Activated naive CD8-positive, alpha-beta T cell treated with anti-CD3 and anti-CD28 coated beads, Interleukin-2, amount 10 ng/mL, durations not matched to agents 7 days and 5 days (primary cell): ENCODE data around the gene TMEM132D. TPM values are rescaled to one million over a fixed set of nuclear protein-coding genes. Genes with fewer than 3 reads are reported as not detected.

Experiments used
- ATAC-seq: fragments of 150-1000 bp; cut with Tn5 transposase; one replicate; pipeline ENCODE4 v1.10.0; 2021; ENCODE audit warnings: low read depth, moderate library complexity
- POLR2A ChIA-PET: fragments of 350-600 bp; sonication (Branson Sonifier 250); formaldehyde crosslinking; loops from one replicate; lab custom pipeline; 2021; ENCODE audit warnings: antibody characterized with exemption; lab: Charles Lee
- DNase-seq: peaks from one replicate; pipeline ENCODE4 v3.0.0; 2021
- H3K27ac Mint-ChIP-seq: one replicate; pipeline ENCODE4 v1.8.0; 2022; ENCODE audit warnings: mild to moderate bottlenecking, mixed read lengths
- H3K27me3 Mint-ChIP-seq: one replicate; pipeline ENCODE4 v1.8.0; 2022; ENCODE audit warnings: mild to moderate bottlenecking, moderate library complexity, mixed read lengths
- H3K36me3 Mint-ChIP-seq: one replicate; pipeline ENCODE4 v1.8.0; 2021; ENCODE audit warnings: mild to moderate bottlenecking, mixed read lengths
- H3K4me1 Mint-ChIP-seq: one replicate; pipeline ENCODE4 v1.8.0; 2021; ENCODE audit warnings: mixed read lengths
- H3K4me3 Mint-ChIP-seq: one replicate; pipeline ENCODE4 v1.8.0; 2022; ENCODE audit warnings: mild to moderate bottlenecking, moderate library complexity, mixed read lengths
- H3K9me3 Mint-ChIP-seq: one replicate; pipeline ENCODE4 v1.8.0; 2021; ENCODE audit warnings: mixed read lengths
- total RNA-seq, 2 experiments: library from RNA; stranded (reverse); gene quantifications; one replicate each; pipeline ENCODE4 v1.2.3, GENCODE V29; 2021

TMEM132D gene
- total RNA-seq, 2 experiments from 2014 or later = not detected

- H3K27ac Mint-ChIP-seq = no peak overlapping the region
- ATAC-seq = no peak
- peaks cover 6% of the 10 kb centered on the region for H3K9me3 Mint-ChIP-seq
These were observed 228.3 kb downstream of the TMEM132D start for GRCh38 chr12:129675496-129675895.

GRCh38 chr12:129673806-129674205 lies 230.0 kb downstream of the TMEM132D start:
- POLR2A ChIA-PET = no interaction called here
- Mint-ChIP-seq H3K36me3 (no peaks in the 10 kb centered on the region), H3K27me3 (no peaks in the 10 kb centered on the region)

More at GRCh38 chr12:129675496-129675895, 228.3 kb downstream of the TMEM132D start:
- DNase-seq = no peak
- Mint-ChIP-seq H3K4me3 (no peak overlapping the region), H3K27me3 (no peaks in the 10 kb centered on the region), H3K4me1 (no peaks in the 10 kb centered on the region), H3K36me3 (no peaks in the 10 kb centered on the region)
- POLR2A ChIA-PET = no interaction called here

GRCh38 chr12:129672110-129672509 lies 231.7 kb downstream of the TMEM132D start:
- Mint-ChIP-seq H3K9me3 (peaks cover 7% of the 10 kb centered on the region), H3K27me3 (no peaks in the 10 kb centered on the region), H3K27ac (no peak overlapping the region), H3K36me3 (no peaks in the 10 kb centered on the region), H3K4me1 (no peaks in the 10 kb centered on the region), H3K4me3 (no peak overlapping the region)
- no peak for DNase-seq
- ATAC-seq = no peak
- POLR2A ChIA-PET = no interaction called here

More at GRCh38 chr12:129673806-129674205, 230.0 kb downstream of the TMEM132D start:
- no peaks in the 10 kb centered on the region for H3K4me1 Mint-ChIP-seq
- no peak overlapping the region for H3K4me3 Mint-ChIP-seq
- DNase-seq (no peak), ATAC-seq (no peak)
- peaks cover 6% of the 10 kb centered on the region for H3K9me3 Mint-ChIP-seq
- no peak overlapping the region for H3K27ac Mint-ChIP-seq

- Mint-ChIP-seq H3K27me3 (no peaks in the 10 kb centered on the region), H3K4me1 (no peaks in the 10 kb centered on the region), H3K27ac (no peak overlapping the region), H3K36me3 (no peaks in the 10 kb centered on the region), H3K4me3 (no peak overlapping the region), H3K9me3 (peaks cover 5% of the 10 kb centered on the region)
- DNase-seq (no peak), ATAC-seq (no peak)
- POLR2A ChIA-PET = no interaction called here
These were observed 233.4 kb downstream of the TMEM132D start for GRCh38 chr12:129670256-129670920.

- Mint-ChIP-seq H3K36me3 (no peaks in the 10 kb centered on the region), H3K27me3 (no peaks in the 10 kb centered on the region), H3K4me3 (no peak overlapping the region), H3K9me3 (peaks cover 1% of the 10 kb centered on the region), H3K4me1 (no peaks in the 10 kb centered on the region), H3K27ac (no peak overlapping the region)
- no peak for ATAC-seq
- POLR2A ChIA-PET = no interaction called here
- no peak for DNase-seq
These were observed 238.4 kb downstream of the TMEM132D start for GRCh38 chr12:129665414-129665813.

GRCh38 chr12:129662234-129662633 lies 241.6 kb downstream of the TMEM132D start:
- no peaks in the 10 kb centered on the region for H3K27me3 Mint-ChIP-seq
- ATAC-seq (no peak), DNase-seq (no peak)
- H3K4me1 Mint-ChIP-seq = no peaks in the 10 kb centered on the region
- H3K27ac Mint-ChIP-seq = no peak overlapping the region
- POLR2A ChIA-PET = no interaction called here
- H3K36me3 Mint-ChIP-seq = no peaks in the 10 kb centered on the region
- H3K4me3 Mint-ChIP-seq = no peak overlapping the region
- no peaks in the 10 kb centered on the region for H3K9me3 Mint-ChIP-seq

- H3K4me3 Mint-ChIP-seq = no peak overlapping the region
- no peak overlapping the region for H3K27ac Mint-ChIP-seq
- ATAC-seq (no peak), DNase-seq (no peak)
- no peaks in the 10 kb centered on the region for H3K36me3 Mint-ChIP-seq
- H3K9me3 Mint-ChIP-seq = no peaks in the 10 kb centered on the region
- no peaks in the 10 kb centered on the region for H3K4me1 Mint-ChIP-seq
- POLR2A ChIA-PET = no interaction called here
- no peaks in the 10 kb centered on the region for H3K27me3 Mint-ChIP-seq
These were observed 242.9 kb downstream of the TMEM132D start for GRCh38 chr12:129660946-129661345.

- Mint-ChIP-seq H3K4me3 (no peak overlapping the region), H3K4me1 (no peaks in the 10 kb centered on the region), H3K27me3 (no peaks in the 10 kb centered on the region), H3K36me3 (no peaks in the 10 kb centered on the region), H3K9me3 (no peaks in the 10 kb centered on the region), H3K27ac (no peak overlapping the region)
- POLR2A ChIA-PET = no interaction called here
- no peak for DNase-seq
- no peak for ATAC-seq
These were observed 243.7 kb downstream of the TMEM132D start for GRCh38 chr12:129659961-129660622.

GRCh38 chr12:129657179-129657578 lies 246.6 kb downstream of the TMEM132D start:
- H3K9me3 Mint-ChIP-seq = peaks cover 3% of the 10 kb centered on the region
- no peaks in the 10 kb centered on the region for H3K4me1 Mint-ChIP-seq
- H3K27ac Mint-ChIP-seq = no peak overlapping the region

GRCh38 chr12:129651951-129652350 lies 251.9 kb downstream of the TMEM132D start:
- Mint-ChIP-seq H3K27ac (no peak overlapping the region), H3K27me3 (no peaks in the 10 kb centered on the region), H3K36me3 (no peaks in the 10 kb centered on the region), H3K4me3 (no peak overlapping the region), H3K9me3 (peaks cover 3% of the 10 kb centered on the region), H3K4me1 (no peaks in the 10 kb centered on the region)
- POLR2A ChIA-PET = no interaction called here
- ATAC-seq (no peak), DNase-seq (no peak)

More at GRCh38 chr12:129657179-129657578, 246.6 kb downstream of the TMEM132D start:
- Mint-ChIP-seq H3K4me3 (no peak overlapping the region), H3K27me3 (no peaks in the 10 kb centered on the region), H3K36me3 (no peaks in the 10 kb centered on the region)
- POLR2A ChIA-PET = no interaction called here
- DNase-seq (no peak), ATAC-seq (no peak)

- no peaks in the 10 kb centered on the region for H3K27me3 Mint-ChIP-seq
- no peak for ATAC-seq
- no peaks in the 10 kb centered on the region for H3K36me3 Mint-ChIP-seq
- POLR2A ChIA-PET = no interaction called here
- peaks cover 2% of the 10 kb centered on the region for H3K9me3 Mint-ChIP-seq
- H3K27ac Mint-ChIP-seq = no peak overlapping the region
- no peak for DNase-seq
- H3K4me1 Mint-ChIP-seq = no peaks in the 10 kb centered on the region
- H3K4me3 Mint-ChIP-seq = no peak overlapping the region
These were observed 261.9 kb downstream of the TMEM132D start for GRCh38 chr12:129641926-129642325.

- no peak overlapping the region for H3K27ac Mint-ChIP-seq
- H3K9me3 Mint-ChIP-seq = peaks cover 3% of the 10 kb centered on the region
- H3K36me3 Mint-ChIP-seq = no peaks in the 10 kb centered on the region
- ATAC-seq (no peak), DNase-seq (no peak)
- POLR2A ChIA-PET = no interaction called here
- H3K4me1 Mint-ChIP-seq = no peaks in the 10 kb centered on the region
- no peaks in the 10 kb centered on the region for H3K27me3 Mint-ChIP-seq
- H3K4me3 Mint-ChIP-seq = no peak overlapping the region
These were observed 268.7 kb downstream of the TMEM132D start for GRCh38 chr12:129635021-129635685.

- Mint-ChIP-seq H3K27me3 (no peaks in the 10 kb centered on the region), H3K4me1 (no peaks in the 10 kb centered on the region), H3K36me3 (no peaks in the 10 kb centered on the region), H3K27ac (no peak overlapping the region), H3K9me3 (peaks cover 3% of the 10 kb centered on the region), H3K4me3 (no peak overlapping the region)
- ATAC-seq (no peak), DNase-seq (no peak)
- POLR2A ChIA-PET = no interaction called here
These were observed 272.5 kb downstream of the TMEM132D start for GRCh38 chr12:129631316-129631715.

GRCh38 chr12:129629901-129630300 lies 273.9 kb downstream of the TMEM132D start:
- no peaks in the 10 kb centered on the region for H3K27me3 Mint-ChIP-seq
- H3K36me3 Mint-ChIP-seq = no peaks in the 10 kb centered on the region
- POLR2A ChIA-PET = no interaction called here
- no peak overlapping the region for H3K27ac Mint-ChIP-seq
- peaks cover 2% of the 10 kb centered on the region for H3K9me3 Mint-ChIP-seq
- ATAC-seq = no peak
- no peaks in the 10 kb centered on the region for H3K4me1 Mint-ChIP-seq
- H3K4me3 Mint-ChIP-seq = no peak overlapping the region
- no peak for DNase-seq
